Fibroblast of pulmonary artery (primary cell): Measurements from ENCODE around the gene DENND1A.

Source experiments
- DNase-seq: peaks from one replicate; pipeline ENCODE4 v3.0.0-alpha.2; 2010; ENCODE audit warnings: low read depth
- H3K4me3 ChIP-seq: replicated peaks from 2 replicates; pipeline ENCODE4 v1.5.1; 2011; ENCODE audit warnings: low read depth, mild to moderate bottlenecking, control low read depth, low read length, moderate library complexity
- CTCF ChIP-seq: IDR thresholded peaks from 2 replicates; pipeline ENCODE4 v1.5.1; 2011; ENCODE audit warnings: mild to moderate bottlenecking, control low read depth, low read length, inconsistent platforms; ENCODE audit errors: missing control alignments

DENND1A gene

GRCh38 chr9:123657099-123657498 lies 272.8 kb downstream of the DENND1A start:
- no peak for TF ChIP-seq CTCF

GRCh38 chr9:123656565-123656964 lies 273.4 kb downstream of the DENND1A start:
- no peak overlapping the region for H3K4me3 ChIP-seq
- TF ChIP-seq CTCF, result no peak
- peak; percentile 30 for DNase-seq

More at GRCh38 chr9:123657099-123657498, 272.8 kb downstream of the DENND1A start:
- no peak for DNase-seq
- no peak overlapping the region for H3K4me3 ChIP-seq

- TF ChIP-seq CTCF, result no peak
- no peak overlapping the region for H3K4me3 ChIP-seq
- no peak for DNase-seq
Measured at GRCh38 chr9:123655681-123656423, 274.1 kb downstream of the DENND1A start.

GRCh38 chr9:123654994-123655637 lies 274.8 kb downstream of the DENND1A start:
- no peak overlapping the region for H3K4me3 ChIP-seq
- DNase-seq, result no peak
- no peak for TF ChIP-seq CTCF

- H3K4me3 ChIP-seq, result no peak overlapping the region
Measured at GRCh38 chr9:123654218-123654993, 275.5 kb downstream of the DENND1A start.

GRCh38 chr9:123652416-123652815 lies 277.5 kb downstream of the DENND1A start:
- no peak for DNase-seq
- no peak for TF ChIP-seq CTCF
- H3K4me3 ChIP-seq, result no peak overlapping the region

More at GRCh38 chr9:123654218-123654993, 275.5 kb downstream of the DENND1A start:
- no peak for TF ChIP-seq CTCF
- DNase-seq, result no peak
